Fibroblast of lung (primary cell): ENCODE results near the gene ANKAR. TPM values are rescaled to one million over a fixed set of nuclear protein-coding genes. Genes with fewer than 3 reads are reported as not detected.

Experiments used
- DNase-seq, 2 donors: peaks; one replicate each; pipeline versions ENCODE4 v3.0.0 to v3.0.0-alpha.2; 2010; ENCODE audit warnings: low read depth in 2 of 2
- H2AFZ ChIP-seq: 2 replicates; pipeline ENCODE4 v1.5.1; 2012; ENCODE audit warnings: low read length, control low read depth, inconsistent platforms
- H3K27ac ChIP-seq: 2 replicates; pipeline ENCODE4 v1.5.1; 2011; ENCODE audit warnings: low read length, control low read depth; ENCODE audit not compliant: insufficient read depth
- H3K27me3 ChIP-seq: 2 replicates; pipeline ENCODE4 v1.5.1; 2011; ENCODE audit warnings: mild to moderate bottlenecking, low read length; ENCODE audit not compliant: control insufficient read depth, insufficient read depth
- H3K36me3 ChIP-seq: 2 replicates; pipeline ENCODE4 v1.5.1; 2011; ENCODE audit warnings: low read length; ENCODE audit not compliant: control insufficient read depth, insufficient read depth
- H3K4me1 ChIP-seq: 2 replicates; pipeline ENCODE4 v1.5.1; 2011; ENCODE audit warnings: low read length; ENCODE audit not compliant: control insufficient read depth, insufficient read depth; ENCODE audit errors: extremely low read depth
- H3K4me2 ChIP-seq: 2 replicates; pipeline ENCODE4 v1.5.1; 2011; ENCODE audit warnings: low read length, control low read depth; ENCODE audit not compliant: insufficient read depth; ENCODE audit errors: extremely low read depth
- H3K4me3 ChIP-seq, 4 experiments: fragments of 200-600 bp in 1 of 4; sonication (generic) in 1 of 4; replicated peaks in 1 of 4; 2 replicates each; pipeline ENCODE4 v1.5.1; 2011 to 2016; ENCODE audit warnings: low read length in 4 of 4, low read depth in 3 of 4, mild to moderate bottlenecking in 3 of 4, control low read depth in 2 of 4, inconsistent platforms in 1 of 4, mixed read lengths in 1 of 4; ENCODE audit not compliant: insufficient read depth in 1 of 4; ENCODE audit errors: control extremely low read depth in 1 of 4
- H3K79me2 ChIP-seq: 2 replicates; pipeline ENCODE4 v1.5.1; 2012; ENCODE audit warnings: mild to moderate bottlenecking, low read length, inconsistent platforms; ENCODE audit not compliant: control insufficient read depth, insufficient read depth
- H3K9ac ChIP-seq: 2 replicates; pipeline ENCODE4 v1.5.1; 2011; ENCODE audit warnings: mild to moderate bottlenecking, low read length, control low read depth; ENCODE audit not compliant: insufficient read depth
- H3K9me3 ChIP-seq: 2 replicates; pipeline ENCODE4 v1.5.1; 2012; ENCODE audit warnings: low read depth, low read length; ENCODE audit not compliant: control insufficient read depth, insufficient read depth
- H4K20me1 ChIP-seq: 2 replicates; pipeline ENCODE4 v1.5.1; 2011; ENCODE audit warnings: low read length; ENCODE audit not compliant: control insufficient read depth, insufficient read depth; ENCODE audit errors: extremely low read depth
- EZH2 ChIP-seq: IDR thresholded peaks from 2 replicates; pipeline ENCODE4 v1.5.1; 2012; ENCODE audit warnings: low read length, control low read depth, mild to moderate bottlenecking; ENCODE audit errors: missing control alignments
- polyA plus RNA-seq, 2 donors: library from polyadenylated mRNA; depleted of rRNA in 1 of 2; stranded (reverse) in 1 of 2; unstranded in 1 of 2; fragments of >200 nt; gene quantifications; 2 replicates each; pipeline ENCODE4 v1.2.1, GENCODE V29; 2011 to 2012; ENCODE audit warnings: missing spikeins in 1 of 2
- total RNA-seq: library from RNA; depleted of rRNA; stranded (reverse); fragments of >200 nt; gene quantifications from 2 replicates; pipeline ENCODE4 v1.2.1, GENCODE V29; 2014
- TF ChIP-seq, protein P1 (sequence below), 2 donors: IDR thresholded peaks in 1 of 2; conservative IDR thresholded peaks in 1 of 2; 1 replicate in 1 of 2; 2 replicates in 1 of 2; pipeline ENCODE4 v1.5.1; 2011 to 2012; ENCODE audit warnings: low read length in 2 of 2, control low read depth in 1 of 2, inconsistent platforms in 1 of 2, low read depth in 1 of 2, mild to moderate bottlenecking in 1 of 2

Gene ANKAR
- total and polyA plus RNA-seq, 2 donors (not counting 1 experiment from before 2014, with no cell fraction given) = 2.1 to 11.7 TPM

DNA sequence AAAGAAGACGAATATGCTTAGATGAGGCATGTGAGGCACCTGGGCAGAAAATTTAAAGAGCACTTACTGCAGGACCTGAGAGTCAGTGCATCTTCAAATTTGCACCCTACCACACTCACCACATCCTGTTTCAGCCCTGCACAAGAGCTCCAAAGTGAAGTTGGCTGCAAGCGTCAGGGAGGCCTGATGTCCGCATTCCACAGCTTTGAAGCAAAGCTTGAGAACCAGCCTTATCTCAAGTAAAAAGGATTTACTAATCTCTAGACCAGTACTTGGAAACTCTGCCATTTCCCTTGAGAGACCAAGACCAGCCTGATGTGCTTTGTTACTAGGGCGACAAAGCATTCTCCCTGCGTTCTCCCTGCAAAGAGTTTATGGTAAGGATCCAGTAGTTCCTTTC, 16.6 kb upstream of the ANKAR start:
- Histone ChIP-seq H3K9me3 (no peaks in the 10 kb centered on the region), H3K27me3 (no peaks in the 10 kb centered on the region), H3K4me1 (no peaks in the 10 kb centered on the region), H3K4me2 (no peak overlapping the region), H3K4me3 (no peak overlapping the region), H2AFZ (peak overlapping the region; percentile 31), H3K9ac (no peak overlapping the region), H3K36me3 (no peaks in the 10 kb centered on the region), H4K20me1 (no peaks in the 10 kb centered on the region), H3K79me2 (peaks cover 16% of the 10 kb centered on the region), H3K27ac (no peak overlapping the region)
- DNase-seq = peak in 1 of 2 donors; percentile 87
- TF ChIP-seq, protein P1, sequence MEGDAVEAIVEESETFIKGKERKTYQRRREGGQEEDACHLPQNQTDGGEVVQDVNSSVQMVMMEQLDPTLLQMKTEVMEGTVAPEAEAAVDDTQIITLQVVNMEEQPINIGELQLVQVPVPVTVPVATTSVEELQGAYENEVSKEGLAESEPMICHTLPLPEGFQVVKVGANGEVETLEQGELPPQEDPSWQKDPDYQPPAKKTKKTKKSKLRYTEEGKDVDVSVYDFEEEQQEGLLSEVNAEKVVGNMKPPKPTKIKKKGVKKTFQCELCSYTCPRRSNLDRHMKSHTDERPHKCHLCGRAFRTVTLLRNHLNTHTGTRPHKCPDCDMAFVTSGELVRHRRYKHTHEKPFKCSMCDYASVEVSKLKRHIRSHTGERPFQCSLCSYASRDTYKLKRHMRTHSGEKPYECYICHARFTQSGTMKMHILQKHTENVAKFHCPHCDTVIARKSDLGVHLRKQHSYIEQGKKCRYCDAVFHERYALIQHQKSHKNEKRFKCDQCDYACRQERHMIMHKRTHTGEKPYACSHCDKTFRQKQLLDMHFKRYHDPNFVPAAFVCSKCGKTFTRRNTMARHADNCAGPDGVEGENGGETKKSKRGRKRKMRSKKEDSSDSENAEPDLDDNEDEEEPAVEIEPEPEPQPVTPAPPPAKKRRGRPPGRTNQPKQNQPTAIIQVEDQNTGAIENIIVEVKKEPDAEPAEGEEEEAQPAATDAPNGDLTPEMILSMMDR (conservative IDR thresholded peaks at IDR 0.05 in 1 of 2, IDR thresholded peaks at IDR 0.05 in 1 of 2; ENCODE audit: low read depth in 1 of 2, low read length in 2 of 2) = no peak
- no peak for TF ChIP-seq EZH2

DNA sequence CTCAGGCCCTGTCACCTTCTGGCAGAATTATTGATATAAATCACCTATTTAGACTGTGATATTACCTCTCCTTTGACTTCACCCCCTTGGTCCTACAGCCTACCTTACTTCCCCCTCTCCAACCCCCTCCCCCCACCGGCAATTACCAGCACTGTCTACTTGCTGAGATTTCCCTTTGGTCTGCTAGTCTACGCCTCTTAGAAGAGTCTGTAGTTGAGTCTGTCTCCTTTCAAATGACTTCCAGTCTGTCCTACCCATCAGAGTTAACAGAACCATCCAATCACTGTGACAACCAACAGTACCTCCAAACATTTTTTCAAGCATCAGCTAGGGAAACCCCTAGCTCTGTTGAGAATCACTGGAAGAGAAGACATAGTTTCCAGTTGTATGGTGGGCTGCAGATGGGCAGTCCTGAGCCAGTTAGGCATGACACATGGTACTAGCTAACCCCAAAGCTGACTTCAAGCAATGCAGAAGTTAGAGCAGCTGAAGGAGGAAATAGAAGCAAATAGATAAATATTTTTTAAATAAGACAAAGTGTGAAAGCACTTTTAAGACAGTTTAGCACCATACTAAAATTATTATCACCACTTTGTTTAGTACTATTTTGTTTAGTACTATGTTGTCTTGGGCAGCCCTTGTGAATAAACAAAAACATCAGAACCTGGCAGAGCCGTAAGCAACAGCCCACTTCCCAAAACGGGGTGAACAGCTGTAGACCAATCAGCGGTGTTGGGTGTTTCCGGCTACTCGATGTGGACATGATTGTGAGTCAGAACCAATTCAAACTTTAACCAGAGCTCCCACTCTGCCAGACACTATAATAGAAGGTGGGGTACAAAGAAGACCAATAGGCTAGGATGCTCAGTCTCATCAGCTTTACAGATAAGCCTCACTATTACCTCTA, 15.9 kb upstream of the ANKAR start:
- Histone ChIP-seq H3K79me2 (peaks cover 19% of the 10 kb centered on the region), H3K36me3 (no peaks in the 10 kb centered on the region), H4K20me1 (no peaks in the 10 kb centered on the region), H3K4me2 (no peak overlapping the region), H2AFZ (peak overlapping the region; percentile 31), H3K27me3 (no peaks in the 10 kb centered on the region), H3K27ac (no peak overlapping the region), H3K4me3 (no peak overlapping the region), H3K9me3 (no peaks in the 10 kb centered on the region), H3K4me1 (no peaks in the 10 kb centered on the region), H3K9ac (no peak overlapping the region)
- no peak for DNase-seq
- no peak for TF ChIP-seq EZH2
- TF ChIP-seq, protein P1 (conservative IDR thresholded peaks at IDR 0.05 in 1 of 2, IDR thresholded peaks at IDR 0.05 in 1 of 2; ENCODE audit: low read depth in 1 of 2, low read length in 2 of 2) = no peak

DNA sequence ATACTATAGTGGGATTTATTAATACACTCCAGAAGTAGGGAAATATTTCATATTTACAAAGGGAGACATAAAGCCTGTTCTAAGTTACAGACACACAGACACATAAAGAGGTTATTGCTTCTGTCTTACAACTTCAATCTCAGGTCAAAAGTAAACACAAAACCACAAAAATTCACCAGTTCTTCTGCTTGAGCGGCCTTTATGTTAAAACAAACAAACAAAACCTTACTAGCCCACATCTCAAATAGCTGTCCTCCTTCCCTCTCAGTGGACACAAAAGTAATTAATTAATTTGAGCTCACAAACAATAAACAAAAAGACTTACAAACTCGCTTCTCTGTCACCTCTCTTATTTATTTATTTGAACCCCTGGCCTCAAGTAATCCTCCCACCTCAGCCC, 14.7 kb upstream of the ANKAR start:
- Histone ChIP-seq H4K20me1 (no peaks in the 10 kb centered on the region), H3K79me2 (peaks cover 27% of the 10 kb centered on the region), H3K4me2 (no peak overlapping the region), H3K27ac (no peak overlapping the region), H3K27me3 (no peaks in the 10 kb centered on the region), H3K4me3 (no peak overlapping the region), H3K36me3 (no peaks in the 10 kb centered on the region), H3K9ac (no peak overlapping the region), H3K9me3 (no peaks in the 10 kb centered on the region), H2AFZ (no peak overlapping the region), H3K4me1 (no peaks in the 10 kb centered on the region)
- peak in 1 of 2 donors; percentile 19 for DNase-seq
- no peak for TF ChIP-seq EZH2
- TF ChIP-seq, protein P1 (conservative IDR thresholded peaks at IDR 0.05 in 1 of 2, IDR thresholded peaks at IDR 0.05 in 1 of 2; ENCODE audit: low read depth in 1 of 2, low read length in 2 of 2) = no peak
